Left kidney (tissue), 2 donors: ENCODE data around the gene TTC7B. TPM values are rescaled to one million over a fixed set of nuclear protein-coding genes. Genes with fewer than 3 reads are reported as not detected.
A peak's percentile ranks its signal among the peaks of the same experiment; 100 is the strongest.
"Not testable (repeated sequence)": the region's sequence is repeated elsewhere in the genome, so short reads cannot be mapped to it uniquely, and the experiment has no call there.

Experiments used
- DNase-seq: peaks from one replicate; pipeline ENCODE4 v3.0.0-alpha.2; 2013
- polyA plus RNA-seq: library from polyadenylated mRNA; unstranded; fragments of 120-200 nt; gene quantifications from one replicate; pipeline ENCODE4 v1.2.1, GENCODE V29; 2013; ENCODE audit not compliant: insufficient read length

TTC7B gene
- polyA plus RNA-seq, 1 donor: 46.4 TPM

DNA sequence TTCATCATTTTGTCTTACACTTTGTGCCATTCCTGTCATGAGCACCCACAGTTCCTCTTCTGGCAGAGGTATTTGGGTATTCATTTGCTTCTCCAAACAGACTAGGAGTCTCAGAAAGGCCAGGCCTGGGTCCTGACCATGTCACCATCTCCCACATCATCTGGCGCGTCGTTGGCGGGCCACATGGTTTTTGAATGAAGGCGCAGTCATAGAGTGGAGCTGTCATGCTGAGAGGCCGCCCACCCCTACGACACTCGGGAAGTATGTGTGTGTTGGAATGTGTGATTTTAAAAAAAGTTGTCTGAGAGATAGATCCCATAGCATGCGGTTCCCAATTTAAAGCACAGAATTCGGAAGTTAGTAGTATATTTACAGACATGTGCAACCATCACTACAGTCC, 15.6 kb upstream of the TTC7B start:
- no peak for DNase-seq

DNA sequence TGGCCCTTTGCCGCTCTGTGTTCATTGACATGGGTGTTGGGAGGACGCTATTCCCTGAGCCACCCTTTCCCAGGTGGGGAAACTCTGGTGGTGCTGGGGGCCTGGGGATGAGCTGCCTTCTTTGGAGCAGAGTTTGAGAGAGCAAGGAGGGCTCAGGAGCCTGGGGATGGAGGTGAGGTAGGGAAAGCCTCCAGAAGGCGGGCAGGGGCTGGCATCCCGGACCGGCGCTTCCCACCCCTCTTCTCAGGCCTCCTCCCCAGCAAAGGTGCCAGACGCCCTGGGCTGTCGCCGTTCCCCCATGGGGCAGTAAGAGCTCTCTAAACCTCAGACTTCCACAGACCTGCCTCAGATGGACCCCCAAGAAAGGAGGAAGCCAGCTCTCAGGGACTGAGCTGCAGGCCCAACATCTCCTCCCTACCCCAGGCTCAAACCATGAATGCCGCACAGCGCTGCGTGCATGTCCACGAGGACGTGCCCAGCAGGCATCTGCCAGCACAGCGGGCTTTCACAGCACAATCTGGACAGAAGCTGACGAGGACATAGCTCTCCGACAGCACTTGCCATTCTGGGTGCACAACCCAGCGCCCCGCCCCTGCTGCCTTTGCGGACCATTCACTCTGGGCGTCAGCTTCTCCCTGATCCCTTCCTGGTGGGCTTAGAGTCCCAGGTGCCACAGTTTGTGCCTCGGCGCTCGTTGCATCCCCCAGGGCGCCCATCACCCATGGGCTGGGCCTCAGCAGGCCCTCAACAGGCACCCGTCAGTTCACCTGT, 14.9 kb upstream of the TTC7B start:
- no peak for DNase-seq

DNA sequence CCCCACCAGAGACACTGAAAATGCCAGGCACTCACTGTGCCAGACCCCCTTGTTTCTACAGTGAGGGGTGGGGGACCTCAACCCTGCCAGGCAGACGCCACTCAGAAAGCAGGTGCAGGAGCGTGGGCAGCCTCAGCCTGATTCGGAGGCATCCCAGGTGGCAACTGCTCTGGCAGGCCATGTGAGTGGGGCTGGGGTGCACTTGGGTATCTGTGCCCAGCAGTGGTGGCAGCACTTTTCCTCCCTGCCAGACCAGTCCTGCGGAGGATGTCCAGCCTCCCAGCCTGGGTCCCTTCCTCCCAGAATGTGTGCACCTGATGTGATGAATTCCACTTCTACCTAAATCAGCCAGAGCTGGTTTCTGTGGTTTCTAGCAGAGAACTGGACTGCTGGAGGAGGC, 13.4 kb upstream of the TTC7B start:
- no peak for DNase-seq

DNA sequence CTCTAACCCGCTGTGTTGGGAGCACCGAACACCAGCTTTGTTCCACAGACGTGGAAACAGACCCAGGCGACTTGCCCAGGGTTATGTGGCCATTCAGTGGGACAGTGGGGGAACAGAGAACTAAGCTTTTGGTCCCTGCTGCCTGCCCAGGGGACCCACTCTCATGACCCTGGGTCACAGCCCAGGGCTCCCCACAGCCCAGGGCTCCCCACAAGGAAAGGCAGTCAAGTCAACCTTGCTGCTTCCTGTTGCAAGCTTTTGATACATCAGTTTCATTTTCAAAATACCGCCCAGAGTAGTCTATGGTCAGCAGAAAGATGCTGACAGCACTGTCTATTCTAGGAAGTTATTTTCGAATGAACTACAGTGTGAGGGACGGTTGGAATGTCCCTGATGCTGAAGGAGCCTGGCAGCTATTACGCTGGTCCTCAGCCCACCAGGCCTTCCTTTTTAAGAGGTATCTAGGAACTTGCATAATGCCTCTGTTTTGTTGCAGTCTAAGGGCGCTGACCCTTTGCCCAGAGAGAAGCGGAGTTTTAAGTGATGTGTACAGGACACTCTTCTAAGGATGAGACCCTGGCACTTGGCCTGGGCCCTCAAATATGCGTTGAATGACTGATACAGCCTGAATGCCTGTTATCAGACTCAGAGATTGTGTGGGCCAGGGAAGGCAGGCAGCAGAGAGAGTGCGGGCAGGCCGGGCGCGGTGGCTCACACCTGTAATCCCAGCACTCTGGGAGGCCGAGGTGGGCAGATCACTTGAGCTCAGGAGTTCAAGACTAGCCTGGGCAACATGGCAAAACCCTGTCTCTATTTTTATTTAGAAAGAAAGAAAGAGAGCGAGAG, 12.6 kb upstream of the TTC7B start:
- no peak for DNase-seq

DNA sequence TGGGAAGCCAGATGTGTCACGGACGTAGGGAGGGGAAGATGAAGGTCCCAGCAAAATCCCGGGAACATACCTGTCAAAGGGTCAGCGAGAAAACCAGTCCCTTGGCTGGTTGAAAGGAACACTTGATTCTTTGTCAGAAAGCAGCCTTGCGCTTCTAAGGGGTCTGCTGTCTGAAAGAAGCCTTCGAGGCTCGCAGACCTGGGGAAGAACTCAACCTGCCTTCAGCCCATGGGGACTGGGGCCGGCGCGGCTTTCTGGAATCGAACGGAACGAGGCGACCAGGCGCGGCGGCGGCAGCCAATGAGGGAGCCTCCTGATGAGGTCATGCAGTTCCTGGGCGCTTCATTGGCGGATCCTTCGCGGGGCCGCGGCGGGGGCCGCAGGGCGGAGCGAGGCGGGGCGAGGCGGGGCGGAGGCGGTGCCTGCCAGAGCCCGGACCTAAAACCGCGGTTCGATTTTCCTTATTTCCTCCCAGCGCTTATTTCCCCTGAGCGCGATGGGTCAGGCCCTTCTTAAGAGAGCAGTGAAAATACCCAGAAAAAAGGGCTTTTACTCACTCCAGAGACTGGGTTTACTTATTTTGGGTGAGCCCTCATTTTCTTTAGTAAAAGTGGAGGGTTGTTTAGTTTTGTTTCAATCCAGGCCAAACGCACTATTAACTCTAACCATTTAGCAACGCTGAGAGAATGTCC, 11.8 kb upstream of the TTC7B start:
- peak; percentile 92 for DNase-seq

DNA sequence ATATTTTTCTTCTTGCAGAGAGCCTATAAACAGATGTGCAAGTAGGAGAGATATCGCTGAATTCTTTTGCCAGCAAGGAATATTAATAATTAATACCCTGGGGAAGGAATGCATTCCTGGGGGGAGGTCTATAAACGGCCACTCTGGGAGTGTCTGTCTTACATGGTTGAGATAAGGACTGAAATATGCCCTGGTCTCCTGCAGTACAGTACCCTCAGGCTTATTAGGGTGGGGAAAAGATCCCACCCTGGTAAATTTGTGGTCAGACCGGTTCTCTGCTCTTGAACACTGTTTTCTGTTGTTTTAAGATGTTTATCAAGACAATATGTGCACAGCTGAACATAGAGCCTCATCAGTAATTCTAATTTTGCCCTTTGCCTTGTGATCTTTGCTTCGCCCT, 7.3 kb upstream of the TTC7B start:
- not testable (repeated sequence) for DNase-seq

DNA sequence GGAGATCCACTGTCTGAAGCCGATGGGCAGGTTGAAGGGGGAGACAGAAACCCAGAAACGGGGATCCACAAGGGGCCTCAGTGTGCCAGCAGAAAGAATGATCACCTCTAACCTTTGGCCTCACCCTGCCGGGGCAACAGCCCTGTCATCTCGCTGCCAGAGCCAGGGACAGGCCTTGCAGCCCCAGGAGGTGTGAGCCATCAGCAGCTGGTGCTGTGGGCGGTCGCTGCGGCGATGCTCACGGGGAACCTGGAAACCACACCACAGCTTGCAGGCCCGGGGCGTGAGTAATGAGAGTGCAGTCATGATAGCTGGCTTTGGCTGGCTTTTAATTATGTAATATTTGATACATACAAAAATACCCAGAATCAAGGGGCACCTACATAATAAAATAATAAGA, 4.7 kb upstream of the TTC7B start:
- DNase-seq: no peak

DNA sequence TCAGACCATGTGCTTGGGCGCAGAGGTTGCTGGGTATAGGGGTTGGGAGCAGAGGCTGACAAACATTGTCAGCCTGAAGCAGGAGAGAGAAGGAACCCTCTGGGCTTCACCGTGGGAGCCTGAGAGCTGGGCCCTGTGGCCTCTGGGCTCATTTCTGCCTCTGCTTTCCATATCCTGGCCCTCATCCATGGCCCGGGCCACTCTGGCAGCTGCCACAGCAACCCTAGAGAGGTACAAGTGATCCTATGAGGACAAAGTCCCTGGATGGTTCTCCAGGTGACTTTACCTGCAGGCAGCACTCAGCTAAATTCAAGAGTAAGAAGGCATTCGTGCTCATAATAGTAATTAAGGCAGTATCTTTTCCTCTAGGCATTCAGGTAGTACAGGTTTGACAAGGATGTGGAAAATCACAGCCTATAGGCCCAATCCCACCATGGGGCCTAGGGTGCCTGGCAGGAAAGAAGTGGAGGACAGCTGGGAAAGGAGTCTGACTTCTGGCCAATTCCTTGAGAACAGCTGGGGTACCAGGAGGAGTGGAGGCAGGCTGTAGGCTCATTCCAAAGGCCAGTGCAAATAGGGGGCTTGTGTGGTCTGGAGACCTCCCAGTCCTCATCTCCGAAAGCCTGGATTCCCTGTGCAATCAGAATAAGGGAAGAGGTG, 3.6 kb upstream of the TTC7B start:
- no peak for DNase-seq

DNA sequence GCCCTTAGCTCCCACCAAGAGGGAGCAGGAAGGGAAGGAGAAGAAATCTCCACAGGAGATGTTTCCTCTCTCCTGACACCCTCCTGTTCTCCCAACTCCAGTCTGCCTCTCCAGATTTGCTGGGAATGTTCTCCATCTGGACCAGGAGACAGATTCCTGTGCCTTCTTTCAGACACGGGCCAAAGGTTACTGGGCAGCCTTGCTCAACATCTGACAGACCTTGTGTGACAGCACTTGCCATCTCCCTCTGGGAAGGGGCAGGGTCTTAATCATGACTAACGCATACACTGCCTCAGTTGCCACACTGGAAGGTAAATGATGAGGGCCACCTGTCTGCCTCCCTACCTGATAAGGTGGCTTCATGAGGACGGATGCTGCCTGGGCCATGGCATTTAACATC, 2.5 kb upstream of the TTC7B start:
- DNase-seq: no peak

DNA sequence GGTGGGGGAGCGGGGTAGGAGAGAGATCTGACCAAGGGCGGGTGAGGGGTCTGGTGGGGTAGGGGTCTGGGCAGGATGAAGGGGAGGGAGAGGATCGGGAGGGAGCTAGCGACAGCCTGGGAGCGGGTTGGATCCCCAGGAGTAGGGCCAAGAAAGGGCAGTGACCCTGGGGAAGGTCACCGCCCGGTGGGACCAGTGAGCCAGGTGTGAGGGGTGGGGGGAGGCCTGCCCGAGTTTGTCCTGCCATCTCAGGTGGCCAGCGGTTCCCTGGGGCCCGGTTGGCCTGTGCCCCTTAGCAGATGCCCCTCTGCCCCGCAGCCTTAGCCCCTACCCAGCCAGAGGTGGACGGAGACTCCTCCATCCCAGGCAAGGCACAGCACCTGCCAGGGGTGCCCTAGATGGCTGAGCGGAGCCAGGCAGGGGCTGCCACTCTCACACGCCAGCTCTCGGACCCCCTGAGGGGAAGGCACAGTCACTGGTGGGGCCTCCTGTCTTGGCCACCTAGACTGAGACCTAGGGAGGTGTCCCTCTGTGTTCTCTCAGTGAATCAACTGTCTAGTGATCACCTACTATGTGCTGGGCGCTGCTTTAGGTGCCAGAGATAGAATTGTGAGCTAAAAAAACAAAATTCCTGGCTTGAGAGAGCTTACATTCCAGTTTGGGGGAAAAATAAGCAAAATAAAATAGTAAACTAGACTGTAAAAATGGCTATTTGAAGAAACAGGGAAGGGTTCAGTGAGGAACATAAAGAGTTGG, 629 bp upstream of the TTC7B start:
- DNase-seq: no peak

DNA sequence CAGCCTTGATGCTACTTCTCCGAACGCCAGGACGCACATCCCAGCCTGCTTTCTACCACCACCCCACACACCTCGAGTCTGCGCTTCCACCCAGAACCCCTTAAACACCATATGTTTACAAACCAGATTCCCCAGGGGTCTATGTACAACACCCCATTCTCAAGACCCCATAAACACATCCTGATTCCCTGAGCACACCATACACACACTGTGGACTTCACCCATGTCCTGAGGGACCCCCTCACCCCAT, 733 bp downstream of the TTC7B start:
- DNase-seq: no peak

DNA sequence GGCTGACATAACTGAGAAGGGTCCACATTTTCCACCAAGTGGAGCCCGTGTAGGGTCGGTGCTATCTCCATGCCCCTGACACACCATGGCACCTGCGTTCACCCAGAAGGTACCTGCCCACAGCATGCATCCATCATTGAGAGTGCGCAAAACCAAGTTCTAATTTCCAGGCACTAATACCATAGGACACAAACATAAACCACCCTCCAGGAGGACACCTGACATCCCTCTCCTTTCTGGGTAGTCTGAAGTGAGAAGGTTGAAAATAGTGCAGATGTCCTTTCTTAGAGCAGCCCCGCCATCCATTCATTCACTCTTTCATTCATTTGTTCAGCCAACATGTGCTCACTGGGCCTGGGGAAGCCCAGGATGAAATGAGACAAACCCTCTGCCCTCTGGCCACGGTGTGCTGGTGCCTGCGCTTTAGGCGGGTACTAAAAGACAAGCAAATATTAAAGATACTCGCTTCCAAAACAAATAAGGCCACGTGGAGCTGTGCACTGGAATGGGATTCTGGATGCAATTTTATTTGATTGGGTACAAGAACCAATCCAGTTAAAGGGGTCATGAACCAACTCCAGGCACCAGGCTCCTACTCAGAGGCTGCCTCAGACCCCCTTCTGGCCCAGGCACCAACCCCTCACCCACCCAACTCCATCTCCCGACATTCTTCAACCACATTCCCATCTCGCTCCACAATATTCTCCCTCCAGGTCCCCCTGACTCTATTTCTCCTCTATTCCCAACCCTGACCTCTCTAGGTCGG, 1.2 kb downstream of the TTC7B start:
- DNase-seq: no peak

DNA sequence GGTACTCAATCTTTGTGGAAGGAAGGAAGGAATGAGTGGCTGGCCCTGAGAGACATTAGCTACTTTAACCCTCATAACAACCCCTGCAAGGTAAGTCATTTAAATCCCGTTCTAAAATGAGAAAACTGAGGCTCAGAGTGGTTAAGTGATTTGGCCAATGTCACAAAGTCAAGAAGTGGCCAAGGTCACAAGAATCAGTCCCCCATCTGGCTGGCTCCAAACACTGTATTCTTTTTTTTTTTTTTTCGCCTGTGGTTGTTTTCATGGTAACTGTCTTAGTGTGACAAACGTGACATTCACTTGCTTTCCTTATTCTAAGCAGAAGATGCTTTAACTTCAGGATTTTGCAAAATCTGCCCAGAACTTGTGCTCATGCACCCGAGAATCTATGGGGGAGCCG, 2.8 kb downstream of the TTC7B start:
- DNase-seq: no peak

DNA sequence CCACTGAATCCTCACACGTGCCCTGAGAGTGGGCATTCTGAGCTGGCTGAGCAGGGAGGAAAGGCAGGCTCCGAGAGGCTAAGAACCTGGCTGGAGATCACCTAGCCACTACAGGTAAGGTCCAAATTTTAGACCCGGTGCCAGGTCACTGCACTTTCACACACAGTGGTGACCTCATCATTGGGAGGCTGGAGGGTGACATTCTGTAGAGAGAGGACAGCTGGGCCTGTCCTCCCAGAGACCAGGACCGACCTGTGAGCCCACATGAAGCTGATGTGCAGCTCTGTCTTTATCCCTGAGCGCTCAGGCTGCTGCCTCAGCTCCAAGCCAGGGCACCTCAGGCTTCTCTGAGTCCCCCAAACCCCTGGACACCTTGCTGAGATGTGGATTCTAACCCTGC, 4.1 kb downstream of the TTC7B start:
- no peak for DNase-seq

DNA sequence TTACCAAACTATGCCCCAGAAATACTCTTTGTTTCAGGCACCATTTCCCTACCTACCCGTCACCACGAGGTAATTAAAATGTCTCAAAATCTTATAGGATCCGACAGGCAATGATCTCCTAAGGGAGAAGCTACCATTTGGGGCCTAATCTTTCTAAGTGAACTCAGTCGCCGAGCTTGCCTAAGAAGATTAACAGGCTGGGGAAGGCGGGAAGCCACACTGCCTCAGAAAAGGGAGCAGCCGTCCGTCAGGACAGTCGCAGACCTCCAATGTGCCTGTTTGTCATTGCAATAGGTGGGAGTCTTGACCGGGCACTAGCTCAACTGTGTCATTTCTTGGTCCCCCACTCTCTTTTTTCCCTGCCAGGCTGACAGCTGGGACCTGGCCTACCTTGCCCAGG, 4.6 kb downstream of the TTC7B start:
- DNase-seq: no peak

DNA sequence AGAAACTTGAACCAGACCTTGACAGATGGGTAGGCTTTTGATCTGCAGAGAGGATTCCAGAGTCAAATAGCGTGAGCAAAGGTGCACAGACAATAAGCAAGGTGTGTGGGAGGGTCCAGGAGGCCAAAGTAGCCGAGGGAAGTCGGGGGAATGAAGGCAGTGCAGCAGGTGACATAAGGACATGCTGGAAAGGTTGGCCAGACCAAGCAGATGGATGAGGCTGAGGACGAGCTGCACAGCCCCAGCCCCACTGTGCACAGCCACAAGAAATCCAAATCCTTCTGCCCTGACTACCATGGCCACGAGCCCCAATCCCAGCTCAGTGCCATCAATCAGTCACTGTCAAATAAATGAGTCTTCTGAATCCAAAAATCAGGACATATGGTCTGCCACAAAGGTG, 5.4 kb downstream of the TTC7B start:
- DNase-seq: no peak

DNA sequence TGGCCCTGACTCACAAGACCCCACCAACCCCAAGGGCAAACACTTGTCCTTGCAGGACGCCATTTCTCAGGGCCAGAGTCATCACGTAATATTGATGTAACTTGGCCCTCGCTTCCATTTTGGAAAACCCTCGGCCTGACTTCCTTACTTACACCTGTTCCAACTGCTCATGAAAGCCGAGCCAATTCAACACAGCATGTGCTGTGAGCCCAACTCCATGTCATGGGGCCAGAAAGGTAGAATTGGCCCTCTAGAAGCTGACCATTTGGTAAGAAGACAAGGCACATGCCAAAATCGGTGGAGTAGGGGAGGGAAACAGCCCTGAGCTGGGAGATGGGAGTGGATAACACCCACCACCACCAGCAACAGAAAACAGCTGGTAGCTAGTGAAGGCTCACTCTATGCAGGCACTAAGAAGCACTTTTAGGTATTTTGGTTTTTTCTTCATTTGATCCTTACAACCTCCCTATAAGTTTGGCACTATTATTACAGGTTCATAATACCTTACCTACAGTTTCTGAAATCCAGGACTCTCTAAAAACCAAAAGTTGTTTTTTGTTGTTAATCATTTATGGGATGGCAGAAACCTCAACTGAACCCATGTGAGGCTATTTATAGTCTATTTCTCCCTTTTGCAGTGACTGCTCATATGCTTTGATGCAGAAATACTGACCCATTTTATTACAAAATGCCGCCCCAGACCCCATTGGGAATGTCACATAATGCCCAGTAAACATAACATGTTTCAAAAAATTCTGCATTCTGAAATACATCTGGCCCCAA, 6.5 kb downstream of the TTC7B start:
- no peak for DNase-seq

DNA sequence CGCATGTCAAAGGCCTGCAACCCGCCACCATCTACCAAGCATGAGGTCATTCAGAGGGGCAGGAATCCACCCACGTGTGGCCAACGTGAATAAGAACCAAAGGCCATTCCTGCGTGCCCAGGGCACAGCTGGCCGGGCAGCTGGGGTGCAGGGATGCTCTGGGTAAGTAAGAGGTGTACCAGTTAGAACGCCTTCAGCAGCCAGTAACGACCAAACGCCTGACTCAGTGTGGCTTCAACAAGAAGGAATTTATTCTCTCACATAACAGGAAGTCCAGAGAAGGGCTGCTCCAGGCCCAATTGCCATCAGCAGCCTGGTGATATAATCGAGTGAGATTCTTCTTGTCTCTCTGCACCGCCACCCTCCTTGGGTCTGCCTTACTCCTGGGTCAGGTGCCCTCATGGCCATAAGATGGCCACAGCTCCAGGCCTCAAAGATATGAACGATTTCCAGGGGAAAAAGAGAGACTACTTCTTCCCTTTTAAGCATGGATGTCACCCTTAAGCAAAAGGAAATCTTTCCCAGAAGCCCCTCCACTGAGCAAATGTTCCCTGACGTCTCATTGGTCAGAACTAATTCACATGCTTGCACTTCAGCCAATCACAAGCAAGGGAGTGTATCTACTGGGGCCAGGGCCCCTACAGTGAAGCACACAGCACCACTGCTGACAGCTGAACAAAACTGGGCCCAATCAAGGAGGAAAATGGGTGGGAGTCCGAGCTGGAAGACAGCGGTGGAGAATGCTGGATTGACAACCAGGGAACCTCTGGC, 7.3 kb downstream of the TTC7B start:
- DNase-seq: no peak

DNA sequence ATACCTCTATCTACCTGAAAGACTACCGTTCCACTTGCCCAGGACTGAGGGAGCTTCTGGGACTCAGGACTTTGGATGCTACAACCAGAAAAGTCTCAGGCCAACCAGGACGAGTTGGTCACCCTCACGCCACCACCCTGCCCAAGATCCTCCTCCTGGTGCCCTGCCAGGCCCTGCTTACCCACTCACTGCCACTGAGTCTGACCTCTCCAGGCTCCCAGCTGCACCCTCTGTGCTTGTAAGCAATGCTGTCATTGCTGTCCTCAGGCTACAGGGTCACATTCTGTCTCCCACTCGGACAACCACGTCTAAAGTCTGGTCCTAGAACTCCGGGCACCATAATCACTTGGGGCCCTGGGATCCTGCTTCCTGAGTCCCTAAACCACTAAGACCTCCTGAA, 9.2 kb downstream of the TTC7B start:
- no peak for DNase-seq
